ENCODE data around the gene AP5B1.
"Not testable (repeated sequence)": the region's sequence is repeated elsewhere in the genome, so short reads cannot be mapped to it uniquely, and the experiment has no call there.

AP5B1 gene

DNA sequence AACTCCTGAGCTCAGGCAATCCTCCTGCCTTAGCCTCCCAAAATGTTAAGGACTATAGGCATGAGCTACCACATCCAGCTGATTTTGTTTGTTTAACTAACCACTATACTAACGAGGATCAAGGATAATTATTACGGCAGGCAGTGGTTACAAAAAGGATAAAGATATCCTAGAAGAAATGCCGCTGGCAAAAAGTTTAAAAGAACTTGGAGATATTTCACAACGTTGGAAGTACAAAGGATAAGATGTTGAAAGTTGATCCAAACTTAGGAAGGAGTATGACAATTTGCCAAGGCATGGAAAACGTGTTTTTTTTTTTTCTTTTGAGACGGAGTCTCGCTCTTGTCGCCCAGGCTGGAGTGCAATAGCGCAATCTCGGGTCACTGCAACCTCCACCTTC is 13.4 kb downstream of the AP5B1 start:
- no peak for DNase-seq (ENCODE audit: low read depth, low spot score)

GRCh38 chr11:65766535-65766934 is 14.2 kb downstream of the AP5B1 start:
- no peak for DNase-seq (ENCODE audit: low read depth, low spot score)

GRCh38 chr11:65764434-65764833 is 16.3 kb downstream of the AP5B1 start:
- DNase-seq (ENCODE audit: low read depth, low spot score), result no peak

DNA sequence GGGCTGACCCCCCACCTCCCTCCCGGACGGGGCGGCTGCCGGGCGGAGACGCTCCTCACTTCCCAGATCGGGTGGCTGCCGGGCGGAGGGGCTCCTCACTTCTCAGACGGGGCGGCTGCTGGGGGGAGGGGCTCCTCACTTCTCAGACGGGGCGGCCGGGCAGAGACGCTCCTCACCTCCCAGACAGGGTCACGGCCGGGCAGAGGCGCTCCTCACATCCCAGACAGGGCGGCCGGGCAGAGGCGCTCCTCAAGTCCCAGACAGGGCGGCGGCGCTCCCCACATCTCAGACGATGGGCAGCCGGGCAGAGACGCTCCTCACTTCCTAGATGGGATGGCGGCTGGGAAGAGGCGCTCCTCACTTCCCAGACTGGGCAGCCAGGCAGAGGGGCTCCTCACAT is 18.0 kb downstream of the AP5B1 start:
- DNase-seq (ENCODE audit: low read depth, low spot score), result not testable (repeated sequence)

DNA sequence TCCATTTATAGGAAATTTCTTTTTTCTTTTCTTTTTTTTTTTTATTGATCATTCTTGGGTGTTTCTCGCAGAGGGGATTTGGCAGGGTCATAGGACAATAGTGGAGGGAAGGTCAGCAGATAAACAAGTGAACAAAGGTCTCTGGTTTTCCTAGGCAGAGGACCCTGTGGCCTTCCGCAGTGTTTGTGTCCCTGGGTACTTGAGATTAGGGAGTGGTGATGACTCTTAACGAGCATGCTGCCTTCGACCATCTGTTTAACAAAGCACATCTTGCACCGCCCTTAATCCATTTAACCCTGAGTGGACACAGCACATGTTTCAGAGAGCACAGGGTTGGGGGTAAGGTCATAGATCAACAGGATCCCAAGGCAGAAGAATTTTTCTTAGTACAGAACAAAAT is 18.6 kb downstream of the AP5B1 start:
- DNase-seq (ENCODE audit: low read depth, low spot score), result not testable (repeated sequence)

GRCh38 chr11:65745049-65745448 is 35.7 kb downstream of the AP5B1 start:
- DNase-seq (ENCODE audit: low read depth, low spot score), result no peak

GRCh38 chr11:65744699-65745042 is 36.1 kb downstream of the AP5B1 start:
- DNase-seq (ENCODE audit: low read depth, low spot score), result no peak

- no peak for DNase-seq (ENCODE audit: low read depth, low spot score)
Measured at GRCh38 chr11:65744026-65744698, 36.6 kb downstream of the AP5B1 start.

DNA sequence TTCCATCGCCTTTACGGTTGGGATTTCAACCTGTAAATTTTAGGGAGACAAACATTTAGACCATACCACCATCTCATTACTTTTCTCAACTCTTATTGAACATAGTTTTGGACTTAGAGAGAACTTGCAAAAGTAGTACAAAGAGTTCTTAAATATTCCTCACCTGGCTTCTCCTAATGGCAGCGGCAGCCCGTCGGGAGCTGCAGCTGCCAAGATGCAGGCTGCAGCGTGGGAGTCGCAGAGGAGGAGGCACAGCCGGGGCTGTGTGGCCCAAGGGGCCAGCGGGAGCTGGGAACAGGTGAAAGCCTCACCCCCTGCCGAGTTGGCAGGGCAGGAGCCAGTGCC is 37.1 kb downstream of the AP5B1 start:
- no peak for DNase-seq (ENCODE audit: low read depth, low spot score)

- no peak for DNase-seq (ENCODE audit: low read depth, low spot score)
Measured at GRCh38 chr11:65742353-65742752, 38.4 kb downstream of the AP5B1 start.

DNA sequence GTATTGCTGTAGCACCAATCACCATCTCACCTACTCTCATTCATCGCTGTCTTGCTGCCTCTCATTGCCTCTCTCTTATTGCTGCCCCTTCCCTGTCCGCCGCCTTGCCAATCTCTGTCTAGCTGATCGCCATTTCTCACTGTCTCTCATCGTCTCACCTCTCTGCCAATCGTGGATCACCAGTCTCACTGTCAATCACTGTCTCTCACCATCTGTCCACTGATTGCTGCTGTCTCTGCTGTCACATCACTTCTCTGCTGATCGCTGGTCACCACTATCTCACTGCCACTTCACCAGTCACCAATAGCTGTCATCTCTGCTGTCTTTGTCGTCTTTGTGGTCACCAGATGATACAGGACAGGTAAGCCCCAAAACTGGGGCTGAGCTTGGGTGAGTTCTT is 39.6 kb downstream of the AP5B1 start:
- DNase-seq (ENCODE audit: low read depth, low spot score), result no peak

GRCh38 chr11:65739022-65739421 is 41.8 kb downstream of the AP5B1 start:
- DNase-seq (ENCODE audit: low read depth, low spot score), result no peak

DNA sequence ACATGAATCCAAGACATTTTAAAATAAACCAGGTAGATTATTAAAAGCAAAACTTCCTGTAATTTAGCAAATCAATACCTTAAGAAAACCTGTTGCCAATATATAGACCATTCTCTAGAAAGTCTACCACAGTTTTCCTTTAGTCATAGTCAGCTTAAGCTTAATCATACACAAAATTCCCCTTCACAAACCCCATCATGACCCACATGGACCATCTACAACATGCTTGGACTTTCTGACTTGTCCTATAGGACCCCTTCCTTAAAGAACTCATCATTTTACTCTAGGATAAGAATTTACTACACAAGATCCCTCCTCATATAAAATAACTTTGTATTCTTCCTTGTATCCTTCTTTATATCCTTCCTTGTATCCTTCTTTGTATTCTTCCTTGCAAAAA is 44.0 kb downstream of the AP5B1 start:
- DNase-seq (ENCODE audit: low read depth, low spot score), result no peak

DNA sequence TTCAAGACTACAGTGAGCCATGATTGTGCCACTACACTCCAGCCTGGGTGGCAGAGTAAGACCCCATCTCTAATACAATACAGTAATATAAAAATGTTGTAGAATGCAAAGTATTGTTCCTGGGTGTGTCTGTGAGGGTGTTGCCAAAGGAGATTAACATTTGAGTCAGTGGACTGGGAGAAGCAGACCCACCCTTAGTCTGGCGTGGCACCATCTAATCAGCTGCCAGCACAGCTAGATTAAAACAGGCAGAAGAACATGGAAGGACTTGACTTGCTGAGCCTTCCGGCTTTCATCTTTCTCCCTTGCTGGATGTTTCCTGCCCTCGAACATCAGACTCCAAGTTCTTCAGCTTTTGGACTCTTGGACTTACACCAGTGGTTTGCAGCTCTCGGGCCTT is 45.7 kb downstream of the AP5B1 start:
- not testable (repeated sequence) for DNase-seq (ENCODE audit: low read depth, low spot score)

- DNase-seq (ENCODE audit: low read depth, low spot score), result no peak
Measured at GRCh38 chr11:65730461-65730860, 50.3 kb downstream of the AP5B1 start.

DNA sequence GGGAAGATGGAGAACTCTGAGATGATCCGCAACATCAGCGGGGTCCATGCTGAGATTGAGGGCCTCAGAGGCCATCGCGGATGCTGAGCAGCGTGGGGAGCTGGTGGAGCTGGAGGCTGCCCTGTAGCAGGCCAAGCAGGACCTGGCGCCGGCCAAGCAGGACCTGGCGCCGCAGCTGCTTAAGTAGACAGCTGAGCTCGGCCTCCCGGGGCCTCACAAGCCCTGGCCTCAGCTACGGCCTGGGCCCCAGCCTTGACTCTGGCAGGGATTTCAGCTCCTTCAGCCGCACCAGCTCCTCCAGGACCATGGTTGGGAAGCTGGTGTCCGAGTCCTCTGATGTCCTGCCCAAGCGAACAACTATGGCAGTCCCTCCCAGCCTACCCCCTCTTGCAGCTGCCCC is 52.9 kb downstream of the AP5B1 start:
- DNase-seq (ENCODE audit: low read depth, low spot score), result no peak

DNA sequence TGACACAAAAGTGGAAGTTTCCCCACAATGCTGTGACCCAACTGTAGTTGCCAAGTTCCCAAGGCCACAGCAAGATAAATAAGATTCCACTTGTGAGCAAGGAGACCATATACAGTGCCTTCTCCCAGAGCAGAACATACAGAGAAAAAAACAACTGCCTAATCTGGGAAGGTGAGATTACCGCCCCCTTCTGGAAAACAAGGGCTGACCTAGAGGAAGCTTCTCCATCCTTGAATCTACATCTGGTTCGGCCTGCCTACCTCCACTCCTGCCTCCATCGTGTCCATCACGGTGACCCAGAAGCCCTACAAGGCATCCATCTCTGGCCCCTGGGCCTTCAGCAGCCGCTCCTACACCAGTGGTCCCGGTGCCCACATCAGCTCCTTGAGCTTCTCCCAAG is 54.1 kb downstream of the AP5B1 start:
- DNase-seq (ENCODE audit: low read depth, low spot score), result no peak
